HL-60 (cell line): Measurements from ENCODE around the gene GNG2.

Source experiments
- CTCF ChIP-seq: IDR thresholded peaks from one replicate; pipeline ENCODE4 v1.5.1; 2011; ENCODE audit warnings: low read length, control low read depth, inconsistent platforms; ENCODE audit not compliant: insufficient read depth
- GABPA ChIP-seq: IDR thresholded peaks from 2 replicates; pipeline ENCODE4 v1.6.1; 2012; ENCODE audit warnings: low read depth
- REST ChIP-seq: IDR thresholded peaks from 2 replicates; pipeline ENCODE4 v1.6.1; 2012; ENCODE audit warnings: low read depth; ENCODE audit not compliant: insufficient replicate concordance

- TF ChIP-seq REST (no peak), CTCF (no peak), GABPA (no peak)
Measured at GRCh38 chr14:52013984-52014600, 153.7 kb downstream of the GNG2 start.
